ENCODE measurements around the gene NF1. TPM values are rescaled to one million over a fixed set of nuclear protein-coding genes. Genes with fewer than 3 reads are reported as not detected.

NF1 gene
- total and polyA plus RNA-seq, 11 donors = 6.8 to 82.0 (median 51.4) TPM

DNA sequence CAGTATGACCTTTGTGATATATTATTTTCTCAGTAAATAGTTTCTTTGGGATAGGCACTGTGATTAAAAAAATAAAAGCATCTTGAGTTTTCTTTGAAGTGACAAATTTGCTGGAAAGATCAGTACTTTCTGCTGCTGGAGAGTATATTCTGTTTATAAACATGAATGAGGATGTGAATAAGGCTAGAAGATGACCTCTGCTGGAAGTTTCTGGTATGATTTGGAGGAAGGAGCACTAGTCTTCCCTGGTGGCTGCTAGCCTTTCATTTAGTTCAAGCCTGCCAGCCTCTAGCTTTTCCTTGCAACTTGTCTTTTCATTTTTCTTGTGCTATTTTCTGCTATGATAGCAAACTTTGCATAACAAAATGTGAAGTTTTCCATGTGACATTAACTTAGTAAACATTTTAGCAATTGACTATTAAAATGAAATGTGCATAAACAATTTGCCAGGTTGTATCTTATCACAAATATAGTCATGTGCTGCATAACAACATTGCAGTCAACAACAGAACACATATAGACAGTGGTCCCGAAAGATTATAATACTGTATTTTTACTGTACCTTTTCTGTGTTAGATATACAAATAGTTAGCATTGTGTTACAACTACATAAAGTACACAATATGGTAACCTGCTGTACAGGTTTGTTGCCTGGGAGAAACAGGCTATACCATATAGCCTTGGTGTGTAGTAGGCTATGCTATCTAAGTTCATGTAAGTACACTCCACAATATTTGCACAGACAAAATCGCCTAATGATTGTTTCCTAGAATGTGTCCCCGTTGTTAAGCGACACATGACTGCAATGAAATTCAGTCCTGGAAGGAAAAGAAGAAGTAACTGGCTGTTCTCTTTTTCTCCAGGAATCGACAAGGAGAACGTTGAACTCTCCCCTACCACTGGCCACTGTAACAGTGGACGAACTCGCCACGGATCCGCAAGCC lies 278.6 kb downstream of the NF1 start:
- peak in 3 of 4 donors; percentile 62 to 71 (median 65) for ATAC-seq
- Histone ChIP-seq H3K36me3 (peaks cover 0 to 71% (median 46%) of the 10 kb centered on the region in 9 donors), H3K4me3 (peak overlapping the region in 1 of 12 donors; percentile 12), H3K4me1 (peaks cover 0 to 35% (median 1%) of the 10 kb centered on the region in 12 donors), H3K27me3 (no peaks in the 10 kb centered on the region), H3K9me3 (no peaks in the 10 kb centered on the region), H3K27ac (peak overlapping the region in 1 of 12 donors; percentile 68)
- DNase-seq = no peak
- 90 to 93% (median 92%) methylated on average over 10 of the region's 10 CpGs for WGBS, 4 donors
- intact Hi-C loops (cut with DNase I) = no loop called here
- no peak for TF ChIP-seq POLR2A (IDR thresholded peaks at IDR 0.05)
- TF ChIP-seq, protein P1, sequence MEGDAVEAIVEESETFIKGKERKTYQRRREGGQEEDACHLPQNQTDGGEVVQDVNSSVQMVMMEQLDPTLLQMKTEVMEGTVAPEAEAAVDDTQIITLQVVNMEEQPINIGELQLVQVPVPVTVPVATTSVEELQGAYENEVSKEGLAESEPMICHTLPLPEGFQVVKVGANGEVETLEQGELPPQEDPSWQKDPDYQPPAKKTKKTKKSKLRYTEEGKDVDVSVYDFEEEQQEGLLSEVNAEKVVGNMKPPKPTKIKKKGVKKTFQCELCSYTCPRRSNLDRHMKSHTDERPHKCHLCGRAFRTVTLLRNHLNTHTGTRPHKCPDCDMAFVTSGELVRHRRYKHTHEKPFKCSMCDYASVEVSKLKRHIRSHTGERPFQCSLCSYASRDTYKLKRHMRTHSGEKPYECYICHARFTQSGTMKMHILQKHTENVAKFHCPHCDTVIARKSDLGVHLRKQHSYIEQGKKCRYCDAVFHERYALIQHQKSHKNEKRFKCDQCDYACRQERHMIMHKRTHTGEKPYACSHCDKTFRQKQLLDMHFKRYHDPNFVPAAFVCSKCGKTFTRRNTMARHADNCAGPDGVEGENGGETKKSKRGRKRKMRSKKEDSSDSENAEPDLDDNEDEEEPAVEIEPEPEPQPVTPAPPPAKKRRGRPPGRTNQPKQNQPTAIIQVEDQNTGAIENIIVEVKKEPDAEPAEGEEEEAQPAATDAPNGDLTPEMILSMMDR (IDR thresholded peaks at IDR 0.05) = peak in 11 of 12 donors; percentile 16 to 58 (median 50)

DNA sequence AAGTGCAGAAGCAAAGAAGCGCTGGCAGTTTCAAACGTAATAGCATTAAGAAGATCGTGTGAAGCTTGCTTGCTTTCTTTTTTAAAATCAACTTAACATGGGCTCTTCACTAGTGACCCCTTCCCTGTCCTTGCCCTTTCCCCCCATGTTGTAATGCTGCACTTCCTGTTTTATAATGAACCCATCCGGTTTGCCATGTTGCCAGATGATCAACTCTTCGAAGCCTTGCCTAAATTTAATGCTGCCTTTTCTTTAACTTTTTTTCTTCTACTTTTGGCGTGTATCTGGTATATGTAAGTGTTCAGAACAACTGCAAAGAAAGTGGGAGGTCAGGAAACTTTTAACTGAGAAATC lies 279.3 kb downstream of the NF1 start:
- peak in 2 of 4 donors; percentile 12 to 39 for ATAC-seq
- H3K27me3 ChIP-seq = no peaks in the 10 kb centered on the region
- H3K4me3 ChIP-seq = peak overlapping the region in 1 of 12 donors; percentile 12
- H3K4me1 ChIP-seq = peaks cover 0 to 35% (median 1%) of the 10 kb centered on the region in 12 donors
- 76 to 82% (median 78%) methylated on average over 6 of the region's 6 CpGs for WGBS, 4 donors
- no peaks in the 10 kb centered on the region for H3K9me3 ChIP-seq
- intact Hi-C loops (cut with DNase I) = no loop called here
- peaks cover 0 to 66% (median 44%) of the 10 kb centered on the region in 9 donors for H3K36me3 ChIP-seq
- no peak for TF ChIP-seq POLR2A (IDR thresholded peaks at IDR 0.05)
- TF ChIP-seq, protein P1 (IDR thresholded peaks at IDR 0.05) = no peak
- no peak for DNase-seq
- peak overlapping the region in 1 of 12 donors; percentile 68 for H3K27ac ChIP-seq

DNA sequence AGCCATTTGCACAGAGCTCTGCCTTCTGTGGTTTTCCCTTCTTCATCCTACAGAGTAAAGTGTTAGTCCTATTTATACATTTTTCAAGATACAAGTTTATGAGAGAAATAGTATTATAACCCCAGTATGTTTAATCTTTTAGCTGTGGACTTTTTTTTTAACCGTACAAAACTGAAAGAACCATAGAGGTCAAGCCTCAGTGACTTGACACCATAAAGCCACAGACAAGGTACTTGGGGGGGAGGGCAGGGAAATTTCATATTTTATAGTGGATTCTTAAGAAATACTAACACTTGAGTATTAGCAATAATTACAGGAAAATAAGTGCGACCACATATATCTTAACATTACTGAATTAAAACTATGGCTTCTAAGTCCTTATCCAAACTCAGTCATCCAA lies 279.7 kb downstream of the NF1 start:
- no peak for TF ChIP-seq POLR2A (IDR thresholded peaks at IDR 0.05)
- TF ChIP-seq, protein P1 (IDR thresholded peaks at IDR 0.05) = no peak
- DNase-seq = no peak

DNA sequence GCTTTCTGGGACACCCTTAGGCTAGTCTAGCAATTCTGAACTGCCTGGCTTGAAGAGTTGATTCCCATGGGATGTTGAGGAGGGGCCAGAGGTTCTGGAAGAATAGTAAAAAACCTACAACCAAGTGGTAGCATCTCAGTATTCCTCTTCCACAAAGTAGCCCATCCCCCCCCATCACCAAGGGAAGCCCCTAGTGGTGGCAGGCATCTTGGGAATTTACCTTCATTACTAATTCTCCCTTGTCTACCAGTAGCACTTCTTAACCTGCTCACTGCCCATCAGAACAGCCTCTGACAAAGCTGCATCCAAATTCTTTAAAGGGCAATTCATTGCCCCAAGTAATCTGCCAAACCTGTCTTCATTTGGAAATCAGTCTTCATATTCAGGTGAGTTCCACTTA lies 283.9 kb downstream of the NF1 start:
- H3K27ac ChIP-seq = no peak overlapping the region
- no peaks in the 10 kb centered on the region for H3K9me3 ChIP-seq
- no peaks in the 10 kb centered on the region for H3K27me3 ChIP-seq
- no peak for DNase-seq
- no peak for ATAC-seq
- peaks cover 0 to 2% (median 0%) of the 10 kb centered on the region in 12 donors for H3K4me1 ChIP-seq
- H3K4me3 ChIP-seq = no peak overlapping the region
- no peak for TF ChIP-seq POLR2A (IDR thresholded peaks at IDR 0.05)
- TF ChIP-seq, protein P1 (IDR thresholded peaks at IDR 0.05) = no peak
- intact Hi-C loops (cut with DNase I) = no loop called here
- peaks cover 0 to 64% (median 45%) of the 10 kb centered on the region in 9 donors for H3K36me3 ChIP-seq

More for the DNA sequence above, 279.7 kb downstream of the NF1 start:
- no peak for ATAC-seq
- Histone ChIP-seq H3K4me3 (no peak overlapping the region), H3K27ac (peak overlapping the region in 1 of 12 donors; percentile 68), H3K36me3 (peaks cover 0 to 66% (median 40%) of the 10 kb centered on the region in 9 donors), H3K4me1 (peaks cover 0 to 35% (median 1%) of the 10 kb centered on the region in 12 donors), H3K9me3 (no peaks in the 10 kb centered on the region), H3K27me3 (no peaks in the 10 kb centered on the region)
- whole genome bisulfite sequencing, 4 donors = 95 to 98% (median 96%) methylated on average over 2 of the region's 2 CpGs
- intact Hi-C loops (cut with DNase I) = no loop called here

Measured in heart left ventricle (tissue), 16 donors.